Neural cell (in vitro differentiated cells): ENCODE results near the gene KLC3. TPM values are rescaled to one million over a fixed set of nuclear protein-coding genes. Genes with fewer than 3 reads are reported as not detected.

Experiments used
- H2AFZ ChIP-seq: fragments of 200-600, 300-800 bp; sonication (generic), shearing (Covaris generic); 2 replicates; pipeline ENCODE4 v1.6.0; 2014; ENCODE audit warnings: low read depth, mild to moderate bottlenecking, antibody characterized with exemption, low read length, moderate library complexity
- H3F3A ChIP-seq: fragments of 200-600 bp; shearing (Covaris generic); 2 replicates; pipeline ENCODE4 v1.6.1; 2016; ENCODE audit warnings: mild to moderate bottlenecking, moderate library complexity, mixed read lengths, antibody characterized with exemption, low read length; ENCODE audit not compliant: insufficient read depth, poor library complexity, severe bottlenecking
- H3K27ac ChIP-seq: fragments of 200-600, 300-800 bp; sonication (generic), shearing (Covaris generic); 2 replicates; pipeline ENCODE4 v1.5.1; 2014; ENCODE audit warnings: mild to moderate bottlenecking, low read length, moderate library complexity
- H3K27me3 ChIP-seq: fragments of 300-800, 200-600 bp; sonication (generic), shearing (Covaris generic); 2 replicates; pipeline ENCODE4 v1.6.0; 2014; ENCODE audit warnings: mild to moderate bottlenecking, low read depth, low read length, moderate library complexity; ENCODE audit not compliant: insufficient read depth
- H3K36me3 ChIP-seq: fragments of 300-800, 200-600 bp; sonication (generic), shearing (Covaris generic); 2 replicates; pipeline ENCODE4 v1.5.1; 2014; ENCODE audit warnings: mild to moderate bottlenecking, antibody characterized with exemption, low read length, moderate library complexity; ENCODE audit not compliant: insufficient read depth
- H3K4me2 ChIP-seq: fragments of 300-800, 200-600 bp; sonication (generic), shearing (Covaris generic); 2 replicates; pipeline ENCODE4 v1.6.0; 2014; ENCODE audit warnings: mild to moderate bottlenecking, low read length
- H3K4me3 ChIP-seq: fragments of 300-800, 200-600 bp; sonication (generic), shearing (Covaris generic); 2 replicates; pipeline ENCODE4 v1.5.1; 2014; ENCODE audit warnings: mild to moderate bottlenecking, low read length, moderate library complexity
- H3K79me2 ChIP-seq: fragments of 200-600 bp; shearing (Covaris generic); replicated peaks from 2 replicates; pipeline ENCODE4 v1.6.0; 2014; ENCODE audit warnings: mild to moderate bottlenecking, low read length, moderate library complexity; ENCODE audit not compliant: insufficient read depth
- H3K9ac ChIP-seq: fragments of 300-800, 200-600 bp; sonication (generic), shearing (Covaris generic); 2 replicates; pipeline ENCODE4 v1.6.1; 2016; ENCODE audit warnings: mild to moderate bottlenecking, low read length, mixed read lengths
- H3K9me2 ChIP-seq: fragments of 200-600 bp; shearing (Covaris generic); 2 replicates; pipeline ENCODE4 v1.6.1; 2016; ENCODE audit warnings: mild to moderate bottlenecking, low read length, mixed read lengths; ENCODE audit not compliant: insufficient read depth
- H3K9me3 ChIP-seq: fragments of 200-600, 300-800 bp; sonication (generic), shearing (Covaris generic); 2 replicates; pipeline ENCODE4 v1.6.1; 2016; ENCODE audit warnings: mild to moderate bottlenecking, mixed run types, low read length, moderate library complexity, mixed read lengths
- H4K20me1 ChIP-seq: fragments of 200-600 bp; shearing (Covaris generic); 2 replicates; pipeline ENCODE4 v1.6.1; 2016; ENCODE audit warnings: mild to moderate bottlenecking, mixed run types; ENCODE audit not compliant: insufficient read depth
- CTCF ChIP-seq: fragments of 450-650 bp; IDR thresholded peaks from 2 replicates; pipeline ENCODE4 v1.5.1; 2014; ENCODE audit warnings: antibody characterized with exemption, mild to moderate bottlenecking, moderate library complexity; ENCODE audit not compliant: poor library complexity, severe bottlenecking
- EP300 ChIP-seq: fragments of 450-650 bp; conservative IDR thresholded peaks from 2 replicates; pipeline ENCODE4 v1.6.1; 2014; ENCODE audit warnings: antibody characterized with exemption, mild to moderate bottlenecking, moderate library complexity; ENCODE audit not compliant: poor library complexity, severe bottlenecking
- EZH2 ChIP-seq: fragments of 200-600, 300-800 bp; shearing (Covaris generic), sonication (generic); IDR thresholded peaks from 2 replicates; pipeline ENCODE4 v1.6.1; 2014; ENCODE audit warnings: antibody characterized with exemption, low read length, borderline replicate concordance, mild to moderate bottlenecking; ENCODE audit not compliant: insufficient read depth, poor library complexity, severe bottlenecking
- MXI1 ChIP-seq: fragments of 450-650 bp; conservative IDR thresholded peaks from 2 replicates; pipeline ENCODE4 v1.6.1; 2014; ENCODE audit warnings: antibody characterized with exemption, mild to moderate bottlenecking; ENCODE audit not compliant: poor library complexity, severe bottlenecking
- POLR2AphosphoS5 ChIP-seq: IDR thresholded peaks from 2 replicates; pipeline ENCODE4 v1.6.1; 2012
- RAD21 ChIP-seq: fragments of 450-650 bp; conservative IDR thresholded peaks from 2 replicates; pipeline ENCODE4 v1.6.1; 2014; ENCODE audit warnings: antibody characterized with exemption, mild to moderate bottlenecking, moderate library complexity
- SMC3 ChIP-seq: fragments of 450-650 bp; conservative IDR thresholded peaks from 2 replicates; pipeline ENCODE4 v1.6.1; 2014; ENCODE audit warnings: antibody characterized with exemption, mild to moderate bottlenecking, moderate library complexity; ENCODE audit not compliant: poor library complexity
- TAF1 ChIP-seq: IDR thresholded peaks from 2 replicates; pipeline ENCODE4 v1.6.1; 2012; ENCODE audit warnings: low read depth
- polyA plus RNA-seq: library from polyadenylated mRNA; depleted of rRNA; stranded (reverse); fragments of >200 nt; gene quantifications from 2 replicates; pipeline ENCODE4 v1.2.3, GENCODE V29; 2014
- TF ChIP-seq, protein P1 (sequence below): IDR thresholded peaks from 2 replicates; pipeline ENCODE4 v1.6.1; 2012; ENCODE audit warnings: borderline replicate concordance

Gene KLC3
- polyA plus RNA-seq, 1 donor from 2014 or later = not detected

DNA sequence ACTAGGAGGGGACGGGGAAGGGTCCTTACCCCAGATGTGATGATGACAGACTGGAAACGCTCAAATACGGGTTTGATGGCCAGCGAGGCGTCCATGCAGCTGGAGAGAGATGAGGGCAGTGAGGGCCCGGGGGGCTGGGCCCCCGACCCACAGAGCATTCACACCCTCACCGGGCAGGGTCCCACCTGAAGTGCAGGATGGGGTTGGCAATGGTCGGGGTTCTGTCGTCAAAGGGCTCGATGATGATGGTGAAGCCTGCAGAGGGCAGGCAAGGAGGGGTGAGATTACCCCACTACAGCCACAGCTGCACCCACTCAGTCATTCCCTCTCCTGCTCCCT, 16.9 kb downstream of the KLC3 start:
- H3K27me3 ChIP-seq = no peaks in the 10 kb centered on the region
- no peak overlapping the region for H3K9ac ChIP-seq
- H3K27ac ChIP-seq = no peak overlapping the region
- no peaks in the 10 kb centered on the region for H3K9me3 ChIP-seq
- H3K4me2 ChIP-seq = no peak overlapping the region
- no peaks in the 10 kb centered on the region for H3K9me2 ChIP-seq
- H4K20me1 ChIP-seq = no peaks in the 10 kb centered on the region
- H3K36me3 ChIP-seq = no peaks in the 10 kb centered on the region
- TF ChIP-seq SMC3 = no peak
- no peak for TF ChIP-seq POLR2AphosphoS5
- no peak for TF ChIP-seq EP300
- no peak for TF ChIP-seq CTCF
- no peak for TF ChIP-seq EZH2
- no peaks in the 10 kb centered on the region for H3F3A ChIP-seq
- H2AFZ ChIP-seq = no peak overlapping the region
- H3K4me3 ChIP-seq = no peak overlapping the region
- no peaks in the 10 kb centered on the region for H3K79me2 ChIP-seq

- no peaks in the 10 kb centered on the region for H3K79me2 ChIP-seq
- no peaks in the 10 kb centered on the region for H4K20me1 ChIP-seq
- H3K36me3 ChIP-seq = no peaks in the 10 kb centered on the region
- no peak overlapping the region for H2AFZ ChIP-seq
- no peaks in the 10 kb centered on the region for H3K9me3 ChIP-seq
- H3K9ac ChIP-seq = no peak overlapping the region
- no peak overlapping the region for H3K4me2 ChIP-seq
- no peak overlapping the region for H3K27ac ChIP-seq
- TF ChIP-seq RAD21 (no peak), POLR2AphosphoS5 (no peak), CTCF (no peak), EZH2 (no peak), TAF1 (no peak), SMC3 (no peak), MXI1 (no peak), EP300 (no peak)
- TF ChIP-seq, protein P1, sequence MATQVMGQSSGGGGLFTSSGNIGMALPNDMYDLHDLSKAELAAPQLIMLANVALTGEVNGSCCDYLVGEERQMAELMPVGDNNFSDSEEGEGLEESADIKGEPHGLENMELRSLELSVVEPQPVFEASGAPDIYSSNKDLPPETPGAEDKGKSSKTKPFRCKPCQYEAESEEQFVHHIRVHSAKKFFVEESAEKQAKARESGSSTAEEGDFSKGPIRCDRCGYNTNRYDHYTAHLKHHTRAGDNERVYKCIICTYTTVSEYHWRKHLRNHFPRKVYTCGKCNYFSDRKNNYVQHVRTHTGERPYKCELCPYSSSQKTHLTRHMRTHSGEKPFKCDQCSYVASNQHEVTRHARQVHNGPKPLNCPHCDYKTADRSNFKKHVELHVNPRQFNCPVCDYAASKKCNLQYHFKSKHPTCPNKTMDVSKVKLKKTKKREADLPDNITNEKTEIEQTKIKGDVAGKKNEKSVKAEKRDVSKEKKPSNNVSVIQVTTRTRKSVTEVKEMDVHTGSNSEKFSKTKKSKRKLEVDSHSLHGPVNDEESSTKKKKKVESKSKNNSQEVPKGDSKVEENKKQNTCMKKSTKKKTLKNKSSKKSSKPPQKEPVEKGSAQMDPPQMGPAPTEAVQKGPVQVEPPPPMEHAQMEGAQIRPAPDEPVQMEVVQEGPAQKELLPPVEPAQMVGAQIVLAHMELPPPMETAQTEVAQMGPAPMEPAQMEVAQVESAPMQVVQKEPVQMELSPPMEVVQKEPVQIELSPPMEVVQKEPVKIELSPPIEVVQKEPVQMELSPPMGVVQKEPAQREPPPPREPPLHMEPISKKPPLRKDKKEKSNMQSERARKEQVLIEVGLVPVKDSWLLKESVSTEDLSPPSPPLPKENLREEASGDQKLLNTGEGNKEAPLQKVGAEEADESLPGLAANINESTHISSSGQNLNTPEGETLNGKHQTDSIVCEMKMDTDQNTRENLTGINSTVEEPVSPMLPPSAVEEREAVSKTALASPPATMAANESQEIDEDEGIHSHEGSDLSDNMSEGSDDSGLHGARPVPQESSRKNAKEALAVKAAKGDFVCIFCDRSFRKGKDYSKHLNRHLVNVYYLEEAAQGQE = no peak
- H3K27me3 ChIP-seq = no peaks in the 10 kb centered on the region
- H3K9me2 ChIP-seq = no peaks in the 10 kb centered on the region
- no peaks in the 10 kb centered on the region for H3F3A ChIP-seq
- no peak overlapping the region for H3K4me3 ChIP-seq
Observed at GRCh38 chr19:45358213-45358792, 17.8 kb downstream of the KLC3 start.
